ENCODE results near the gene PIP5K1B. TPM values are rescaled to one million over a fixed set of nuclear protein-coding genes. Genes with fewer than 3 reads are reported as not detected.

The PIP5K1B gene
- total RNA-seq, 1 experiment from 2014 or later = not detected

- TF ChIP-seq CTCF (conservative IDR thresholded peaks at IDR 0.05; ENCODE audit: low read depth, low read length) = no peak
- TF ChIP-seq EZH2 (IDR thresholded peaks at IDR 0.05; ENCODE audit: low read length, unreplicated experiment) = no peak
- TF ChIP-seq EZH2phosphoT487 (IDR thresholded peaks at IDR 0.05; ENCODE audit: borderline replicate concordance, low read length) = no peak
- H3K9me2 ChIP-seq (replicated peaks; ENCODE audit: low read length) = no peaks in the 10 kb centered on the region
- POLR2A ChIA-PET (ENCODE audit: unreplicated experiment) = no interaction called here
- H2AFZ ChIP-seq (ENCODE audit: low read length) = no peak overlapping the region
- H3K9me3 ChIP-seq (ENCODE audit: low read length) = no peaks in the 10 kb centered on the region
- ATAC-seq (no peak), DNase-seq (no peak)
- H3K4me3 ChIP-seq (ENCODE audit: low read length) = no peak overlapping the region
- H3K4me2 ChIP-seq (ENCODE audit: low read length) = 0 out of 2 replicates have a peak overlapping the region, but pooled peaks have one; percentile 19
- no peaks in the 10 kb centered on the region for H3K79me2 ChIP-seq (ENCODE audit: low read length)
- H3F3A ChIP-seq (ENCODE audit: low read length, unreplicated experiment) = no peaks in the 10 kb centered on the region
- H4K20me1 ChIP-seq (ENCODE audit: low read length) = no peaks in the 10 kb centered on the region
- BruUV-seq (replicated peaks) = no TSS peak
- CTCF ChIA-PET = interaction anchor here (0.5 kb wide), 1 partner anchor 143 kb away, joined by 3 read pairs; no protein-coding TSS in a partner anchor
- no peak overlapping the region for H3K27ac ChIP-seq (ENCODE audit: low read length)
- H3K27me3 ChIP-seq (ENCODE audit: low read length) = peaks cover 28% of the 10 kb centered on the region
- H3K4me1 ChIP-seq (ENCODE audit: insufficient read depth, low read length) = peaks cover 15% of the 10 kb centered on the region
- intact Hi-C loops (cut with micrococcal nuclease) = loop anchor here (10.0 kb wide), 1 partner anchor 230 kb away; no protein-coding TSS in a partner anchor
- no peaks in the 10 kb centered on the region for H3K36me3 ChIP-seq (ENCODE audit: low read depth, low read length)
- no peak overlapping the region for H3K9ac ChIP-seq (ENCODE audit: low read length)
Measured at GRCh38 chr9:68964765-68965164, 259.7 kb downstream of the PIP5K1B start.

GRCh38 chr9:68966496-68966944 is 261.5 kb downstream of the PIP5K1B start:
- Histone ChIP-seq H3K27me3 (ENCODE audit: low read length) (peaks cover 13% of the 10 kb centered on the region), H3K4me2 (ENCODE audit: low read length) (no peak overlapping the region), H3F3A (ENCODE audit: low read length, unreplicated experiment) (no peaks in the 10 kb centered on the region), H3K36me3 (ENCODE audit: low read depth, low read length) (no peaks in the 10 kb centered on the region), H3K4me3 (ENCODE audit: low read length) (no peak overlapping the region), H3K27ac (ENCODE audit: low read length) (no peak overlapping the region), H3K9ac (ENCODE audit: low read length) (no peak overlapping the region), H4K20me1 (ENCODE audit: low read length) (no peaks in the 10 kb centered on the region), H3K9me2 (replicated peaks; ENCODE audit: low read length) (no peaks in the 10 kb centered on the region), H3K9me3 (ENCODE audit: low read length) (no peaks in the 10 kb centered on the region), H3K79me2 (ENCODE audit: low read length) (no peaks in the 10 kb centered on the region), H2AFZ (ENCODE audit: low read length) (no peak overlapping the region), H3K4me1 (ENCODE audit: insufficient read depth, low read length) (peaks cover 15% of the 10 kb centered on the region)
- TF ChIP-seq EZH2 (IDR thresholded peaks at IDR 0.05; ENCODE audit: low read length, unreplicated experiment) = no peak
- no peak for TF ChIP-seq EZH2phosphoT487 (IDR thresholded peaks at IDR 0.05; ENCODE audit: borderline replicate concordance, low read length)
- TF ChIP-seq CTCF (conservative IDR thresholded peaks at IDR 0.05; ENCODE audit: low read depth, low read length) = no peak
- DNase-seq = no peak
- no TSS peak for BruUV-seq (replicated peaks)
- ATAC-seq = no peak
- ChIA-PET POLR2A (ENCODE audit: unreplicated experiment) (no interaction called here), CTCF (no interaction called here)
- intact Hi-C loops (cut with micrococcal nuclease) = loop anchor here (10.0 kb wide), 1 partner anchor 232 kb away; no protein-coding TSS in a partner anchor

- BruUV-seq (replicated peaks) = no TSS peak
- Histone ChIP-seq H3K4me1 (ENCODE audit: insufficient read depth, low read length) (peaks cover 15% of the 10 kb centered on the region), H3F3A (ENCODE audit: low read length, unreplicated experiment) (no peaks in the 10 kb centered on the region), H3K9me3 (ENCODE audit: low read length) (no peaks in the 10 kb centered on the region), H3K4me2 (ENCODE audit: low read length) (no peak overlapping the region), H3K9me2 (replicated peaks; ENCODE audit: low read length) (no peaks in the 10 kb centered on the region), H3K9ac (ENCODE audit: low read length) (no peak overlapping the region), H3K36me3 (ENCODE audit: low read depth, low read length) (no peaks in the 10 kb centered on the region), H3K4me3 (ENCODE audit: low read length) (no peak overlapping the region), H3K27ac (ENCODE audit: low read length) (no peak overlapping the region), H4K20me1 (ENCODE audit: low read length) (no peaks in the 10 kb centered on the region), H3K79me2 (ENCODE audit: low read length) (no peaks in the 10 kb centered on the region), H3K27me3 (ENCODE audit: low read length) (peaks cover under 1% of the 10 kb centered on the region), H2AFZ (ENCODE audit: low read length) (no peak overlapping the region)
- intact Hi-C loops (cut with micrococcal nuclease) = loop anchor here (10.0 kb wide), 1 partner anchor 233 kb away; no protein-coding TSS in a partner anchor
- POLR2A ChIA-PET (ENCODE audit: unreplicated experiment) = no interaction called here
- CTCF ChIA-PET = no interaction called here
- ATAC-seq = no peak
- no peak for DNase-seq
- TF ChIP-seq CTCF (conservative IDR thresholded peaks at IDR 0.05; ENCODE audit: low read depth, low read length) = no peak
- TF ChIP-seq EZH2phosphoT487 (IDR thresholded peaks at IDR 0.05; ENCODE audit: borderline replicate concordance, low read length) = no peak
- TF ChIP-seq EZH2 (IDR thresholded peaks at IDR 0.05; ENCODE audit: low read length, unreplicated experiment) = no peak
Measured at GRCh38 chr9:68967800-68968199, 262.8 kb downstream of the PIP5K1B start.

Data from PC-3 (cell line).